Mononuclear cell (primary cell): Measurements from ENCODE around the gene COX7B2. TPM values are rescaled to one million over a fixed set of nuclear protein-coding genes. Genes with fewer than 3 reads are reported as not detected.

Source experiments
- H3K27me3 ChIP-seq: 2 replicates; pipeline ENCODE4 v1.6.0; 2011; ENCODE audit warnings: low read length, control low read depth; ENCODE audit not compliant: insufficient read depth
- H3K4me1 ChIP-seq: 2 replicates; pipeline ENCODE4 v1.5.1; 2011; ENCODE audit warnings: mild to moderate bottlenecking, low read length, control low read depth; ENCODE audit not compliant: insufficient read depth
- H3K4me3 ChIP-seq: 2 replicates; pipeline ENCODE4 v1.5.1; 2011; ENCODE audit warnings: mild to moderate bottlenecking, low read length, moderate library complexity
- H3K9me3 ChIP-seq: 2 replicates; pipeline ENCODE4 v1.5.1; 2011; ENCODE audit warnings: low read depth, mild to moderate bottlenecking, control low read depth, low read length
- total RNA-seq: library from RNA; depleted of rRNA; stranded (reverse); fragments of >200 nt; gene quantifications from one replicate; pipeline ENCODE4 v1.2.3, GENCODE V29; 2012

COX7B2 gene
- total RNA-seq, 1 donor: not detected

- no peaks in the 10 kb centered on the region for H3K27me3 ChIP-seq
- no peak overlapping the region for H3K4me3 ChIP-seq
- no peaks in the 10 kb centered on the region for H3K9me3 ChIP-seq
- no peaks in the 10 kb centered on the region for H3K4me1 ChIP-seq
Observed at GRCh38 chr4:46715468-46715867, 193.6 kb downstream of the COX7B2 start.

DNA sequence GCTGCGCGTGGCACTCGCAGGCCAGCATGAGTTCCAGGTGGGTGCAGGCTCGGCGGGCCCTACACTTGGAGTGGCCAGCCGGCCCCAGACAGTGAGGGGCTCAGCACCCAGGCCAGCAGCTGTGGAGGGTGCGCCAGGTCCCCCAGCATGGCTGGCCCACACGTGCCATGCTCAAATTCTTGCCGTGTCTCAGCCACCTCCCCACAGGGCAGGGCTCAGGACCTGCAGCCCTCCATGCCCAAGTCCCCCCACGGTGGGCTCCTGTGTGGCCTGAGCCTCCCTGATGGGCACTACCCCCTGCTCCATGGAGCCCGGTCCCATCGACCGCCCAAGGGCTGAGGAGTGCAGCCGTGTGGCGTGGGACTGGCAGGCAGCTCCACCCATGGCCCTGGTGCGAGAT lies 210.2 kb downstream of the COX7B2 start:
- no peaks in the 10 kb centered on the region for H3K4me1 ChIP-seq
- H3K4me3 ChIP-seq: no peak overlapping the region
- no peaks in the 10 kb centered on the region for H3K9me3 ChIP-seq
- no peaks in the 10 kb centered on the region for H3K27me3 ChIP-seq

Other genes with a start within 250 kb of the COX7B2 start
- gene GABRA4, start 84.3 kb upstream of the COX7B2 start, total RNA-seq: under 0.01 TPM
- not detected for gene GABRB1, start 122.3 kb upstream of the COX7B2 start, total RNA-seq